Measurements from ENCODE around the gene RCOR1.

The RCOR1 gene

GRCh38 chr14:102750376-102750775 lies 157.9 kb downstream of the RCOR1 start:
- no peak for TF ChIP-seq CTCF (IDR thresholded peaks at IDR 0.05; ENCODE audit: borderline replicate concordance, insufficient read depth, low read depth, low read length)
- H3K4me3 ChIP-seq (ENCODE audit: low read depth, low read length), result no peak overlapping the region

GRCh38 chr14:102751088-102751487 lies 158.6 kb downstream of the RCOR1 start:
- H3K4me3 ChIP-seq (ENCODE audit: low read depth, low read length), result no peak overlapping the region
- TF ChIP-seq CTCF (IDR thresholded peaks at IDR 0.05; ENCODE audit: borderline replicate concordance, insufficient read depth, low read depth, low read length), result no peak

DNA sequence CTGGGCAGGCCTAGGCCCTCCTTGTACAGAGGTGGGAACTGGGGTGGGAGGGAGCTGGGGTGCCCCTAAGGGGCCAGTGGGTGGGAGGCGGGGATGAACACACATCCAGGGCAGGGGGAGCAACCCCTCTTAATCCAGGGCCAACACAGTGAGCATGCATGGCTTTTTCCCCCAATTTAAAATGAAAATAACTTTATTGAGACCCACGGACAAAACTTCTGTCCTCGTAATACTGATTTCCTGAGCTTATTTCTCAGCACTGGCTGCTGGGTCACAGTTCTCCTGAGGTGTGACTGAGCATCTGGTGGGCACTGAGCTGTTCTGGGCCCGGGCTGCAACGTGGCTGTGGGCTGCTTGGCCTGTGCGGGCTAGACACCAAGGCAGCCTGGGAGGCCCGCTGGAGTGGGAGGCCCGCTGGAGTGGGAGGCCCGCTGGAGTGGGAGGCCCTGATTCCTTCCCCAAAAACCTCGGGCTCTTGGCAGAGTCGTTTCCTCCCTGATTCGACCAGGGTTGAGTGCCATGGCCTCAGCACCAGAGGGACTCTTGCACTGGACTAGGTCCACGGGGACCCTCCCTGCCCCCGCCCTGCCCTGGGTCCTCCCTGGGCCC lies 159.9 kb downstream of the RCOR1 start:
- no peak for TF ChIP-seq CTCF (IDR thresholded peaks at IDR 0.05; ENCODE audit: borderline replicate concordance, insufficient read depth, low read depth, low read length)

GRCh38 chr14:102754370-102755262 lies 162.2 kb downstream of the RCOR1 start:
- TF ChIP-seq CTCF (IDR thresholded peaks at IDR 0.05; ENCODE audit: borderline replicate concordance, insufficient read depth, low read depth, low read length), result no peak
- no peak overlapping the region for H3K4me3 ChIP-seq (ENCODE audit: low read depth, low read length)

More for the DNA sequence above, 159.9 kb downstream of the RCOR1 start:
- no peak overlapping the region for H3K4me3 ChIP-seq (ENCODE audit: low read depth, low read length)

GRCh38 chr14:102757646-102758045 lies 165.2 kb downstream of the RCOR1 start:
- no peak for TF ChIP-seq CTCF (IDR thresholded peaks at IDR 0.05; ENCODE audit: borderline replicate concordance, insufficient read depth, low read depth, low read length)
- no peak overlapping the region for H3K4me3 ChIP-seq (ENCODE audit: low read depth, low read length)

DNA sequence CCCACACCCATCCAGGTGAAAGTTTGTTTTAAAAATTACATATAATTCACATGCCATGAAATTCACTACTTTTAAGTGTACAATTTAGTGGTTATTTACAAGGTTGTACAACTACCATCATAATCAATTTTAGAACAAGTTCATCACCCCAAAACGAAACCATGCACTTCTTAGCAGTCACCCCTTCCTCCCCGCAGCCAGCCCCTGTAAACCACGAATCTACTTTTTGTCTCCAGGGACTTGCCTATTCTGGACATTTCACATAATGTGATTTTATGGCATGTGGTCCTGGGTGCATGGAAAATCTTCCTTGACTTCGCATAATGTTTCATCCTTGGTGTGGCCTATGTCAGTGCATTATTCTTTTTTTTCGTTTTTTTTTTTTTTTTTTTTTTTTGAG lies 165.6 kb downstream of the RCOR1 start:
- no peak for TF ChIP-seq CTCF (IDR thresholded peaks at IDR 0.05; ENCODE audit: borderline replicate concordance, insufficient read depth, low read depth, low read length)
- no peak overlapping the region for H3K4me3 ChIP-seq (ENCODE audit: low read depth, low read length)
